Occipital lobe (tissue), 2 donors: ENCODE measurements around the gene HAVCR1. TPM values are rescaled to one million over a fixed set of nuclear protein-coding genes. Genes with fewer than 3 reads are reported as not detected.
"Not testable (repeated sequence)": the region's sequence is repeated elsewhere in the genome, so short reads cannot be mapped to it uniquely, and the experiment has no call there.

Experiments
- DNase-seq: peaks from one replicate; lab custom pipeline; 2025; lab: John Stamatoyannopoulos, UW
- total RNA-seq: library from RNA; depleted of rRNA; stranded (reverse); fragments of >200 nt; gene quantifications from one replicate; pipeline ENCODE4 v1.2.3, GENCODE V29; 2014

Gene HAVCR1
- total RNA-seq, 1 donor from 2014 or later, result 0.31 TPM

- no peak for DNase-seq
Measured at GRCh38 chr5:157050050-157050449, 8.9 kb downstream of the HAVCR1 start.

- no peak for DNase-seq
Measured at GRCh38 chr5:157049605-157050004, 9.3 kb downstream of the HAVCR1 start.

- DNase-seq, result no peak
Measured at GRCh38 chr5:157047898-157048297, 11.0 kb downstream of the HAVCR1 start.

DNA sequence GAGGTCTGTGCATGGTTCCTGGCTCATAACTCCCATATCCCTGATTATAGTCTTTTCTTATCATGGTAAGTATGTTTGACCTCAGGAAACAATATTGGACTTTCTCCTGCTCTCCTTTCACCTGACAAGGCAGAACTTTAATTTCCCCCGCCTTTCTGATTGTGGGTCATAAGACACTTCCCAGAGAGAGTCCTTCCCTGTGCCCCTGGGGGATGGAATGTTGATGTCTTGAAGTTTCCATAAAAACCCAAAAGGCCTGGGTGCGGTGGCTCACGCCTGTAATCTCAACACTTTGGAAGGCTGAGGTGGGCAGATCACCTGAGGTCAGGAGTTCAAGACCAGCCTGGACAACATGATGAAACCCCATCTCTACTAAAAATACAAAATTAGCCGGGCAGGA lies 11.9 kb downstream of the HAVCR1 start:
- DNase-seq, result not testable (repeated sequence)

DNA sequence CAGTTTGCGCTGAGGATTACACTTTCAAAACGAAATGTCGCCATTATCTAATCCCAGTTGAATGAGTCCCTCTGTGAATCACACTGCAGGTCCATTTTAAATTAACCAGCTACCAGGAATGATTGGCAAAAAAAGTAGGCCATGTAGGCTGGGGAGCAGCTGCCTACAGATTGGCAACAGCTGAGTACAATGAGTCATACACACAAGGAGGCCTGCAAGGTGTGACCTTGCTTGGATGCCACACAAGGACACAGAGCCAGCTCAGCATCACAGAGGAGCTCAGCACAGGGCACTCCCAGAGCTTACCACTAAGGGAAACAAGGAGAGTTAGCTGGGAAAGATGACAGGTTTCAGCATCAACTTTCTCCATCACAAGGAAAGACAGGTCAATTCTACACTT lies 12.9 kb downstream of the HAVCR1 start:
- peak; percentile 33 for DNase-seq

- no peak for DNase-seq
Measured at GRCh38 chr5:157045601-157046000, 13.3 kb downstream of the HAVCR1 start.

GRCh38 chr5:157038568-157039187 lies 20.2 kb downstream of the HAVCR1 start:
- DNase-seq, result no peak

GRCh38 chr5:157034106-157035072 lies 24.5 kb downstream of the HAVCR1 start:
- DNase-seq, result not testable (repeated sequence)

GRCh38 chr5:157033071-157033583 lies 25.8 kb downstream of the HAVCR1 start:
- no peak for DNase-seq

- DNase-seq, result no peak
Measured at GRCh38 chr5:157030692-157031091, 28.2 kb downstream of the HAVCR1 start.

DNA sequence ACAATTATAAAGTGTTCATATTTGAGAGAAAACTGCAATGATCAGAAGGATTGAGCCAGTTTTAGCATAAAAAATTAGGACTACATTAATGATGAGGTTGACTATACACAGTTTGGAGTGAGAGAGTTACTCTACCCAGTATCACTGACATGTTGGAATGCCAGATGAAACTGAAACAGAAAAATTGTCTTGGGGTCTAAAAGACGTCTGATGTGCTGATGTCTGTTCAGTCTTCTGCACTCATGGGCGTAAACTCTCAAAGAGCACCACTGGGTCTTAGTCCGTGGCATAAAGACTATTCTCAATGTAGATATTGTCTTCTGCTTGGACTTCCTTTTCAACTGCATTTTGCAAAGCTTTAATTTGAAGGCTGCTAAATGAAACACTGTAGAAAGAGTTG lies 29.5 kb downstream of the HAVCR1 start:
- DNase-seq, result no peak

DNA sequence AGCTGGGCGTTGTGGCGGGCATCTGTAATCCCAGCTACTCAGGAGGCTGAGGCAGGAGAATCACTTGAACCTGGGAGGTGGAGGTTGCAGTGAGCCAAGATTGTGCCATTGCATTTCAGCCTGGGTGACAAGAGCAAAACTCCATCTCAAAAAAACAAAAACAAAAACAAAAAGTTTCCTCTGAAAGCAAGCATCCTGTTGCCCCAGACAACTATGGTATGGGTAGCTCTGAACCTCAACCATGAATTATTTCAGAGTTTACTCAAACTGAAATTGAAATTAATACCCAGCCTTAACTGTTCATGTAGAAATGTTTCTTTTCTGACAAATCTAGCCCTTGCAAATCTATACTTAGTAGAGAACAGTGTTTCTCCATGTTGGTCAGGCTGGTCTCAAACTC lies 31.3 kb downstream of the HAVCR1 start:
- not testable (repeated sequence) for DNase-seq

- DNase-seq, result no peak
Measured at GRCh38 chr5:157026789-157027424, 32.0 kb downstream of the HAVCR1 start.

GRCh38 chr5:157025093-157025698 lies 33.7 kb downstream of the HAVCR1 start:
- no peak for DNase-seq

GRCh38 chr5:157024208-157024959 lies 34.5 kb downstream of the HAVCR1 start:
- DNase-seq, result no peak

- DNase-seq, result no peak
Measured at GRCh38 chr5:157022024-157022423, 36.9 kb downstream of the HAVCR1 start.

DNA sequence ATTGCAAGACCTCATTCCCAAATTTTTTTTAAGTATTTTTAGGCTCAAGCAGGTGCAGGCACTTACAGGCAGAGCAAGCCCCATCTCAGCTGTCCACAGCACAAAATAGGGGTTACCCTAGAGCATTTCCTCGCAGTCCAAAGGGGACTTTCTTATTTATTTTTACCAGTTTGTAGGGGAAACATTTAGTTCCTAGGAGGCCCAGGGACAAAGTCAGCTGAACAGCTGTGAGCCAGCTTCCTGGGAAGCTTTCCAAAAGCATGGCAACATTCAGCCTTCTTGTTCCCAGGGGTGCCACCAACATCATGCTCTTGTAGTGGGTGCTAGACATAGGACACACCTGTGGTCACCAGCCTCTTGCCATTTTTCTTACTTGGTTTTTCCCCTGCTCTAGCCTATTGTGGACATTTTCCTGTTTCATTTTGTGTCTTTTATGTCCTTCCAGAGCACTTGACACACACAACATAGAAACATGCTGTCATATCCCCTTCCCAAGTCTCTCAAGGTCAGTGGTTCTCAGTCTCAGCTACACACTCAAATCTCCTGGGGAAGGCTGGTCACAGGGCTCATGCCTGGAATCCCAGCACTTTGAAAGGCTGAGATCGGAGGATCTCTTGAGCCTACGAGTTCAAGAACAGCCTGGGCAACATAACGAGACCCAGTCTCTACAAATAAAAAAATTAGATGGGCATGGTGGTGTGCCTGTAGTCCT lies 38.2 kb downstream of the HAVCR1 start:
- no peak for DNase-seq

DNA sequence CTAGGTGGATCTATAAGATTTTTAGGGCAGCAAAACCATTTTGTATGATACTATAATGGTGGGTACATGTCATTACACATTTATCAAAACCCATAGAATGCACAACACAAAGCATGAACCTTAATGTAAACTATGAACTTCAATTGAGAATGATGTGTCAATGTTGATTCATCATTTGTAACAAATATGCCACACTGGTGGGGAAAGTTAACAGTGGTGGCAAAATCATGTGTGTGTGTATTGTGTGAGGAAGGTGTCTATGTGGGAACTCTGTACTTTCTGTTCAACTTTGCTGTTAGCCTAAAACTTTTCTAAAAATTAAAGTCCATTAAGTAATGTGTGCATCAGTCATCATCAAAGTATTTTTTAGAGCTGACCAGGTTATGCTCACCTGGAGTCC lies 38.9 kb downstream of the HAVCR1 start:
- no peak for DNase-seq

DNA sequence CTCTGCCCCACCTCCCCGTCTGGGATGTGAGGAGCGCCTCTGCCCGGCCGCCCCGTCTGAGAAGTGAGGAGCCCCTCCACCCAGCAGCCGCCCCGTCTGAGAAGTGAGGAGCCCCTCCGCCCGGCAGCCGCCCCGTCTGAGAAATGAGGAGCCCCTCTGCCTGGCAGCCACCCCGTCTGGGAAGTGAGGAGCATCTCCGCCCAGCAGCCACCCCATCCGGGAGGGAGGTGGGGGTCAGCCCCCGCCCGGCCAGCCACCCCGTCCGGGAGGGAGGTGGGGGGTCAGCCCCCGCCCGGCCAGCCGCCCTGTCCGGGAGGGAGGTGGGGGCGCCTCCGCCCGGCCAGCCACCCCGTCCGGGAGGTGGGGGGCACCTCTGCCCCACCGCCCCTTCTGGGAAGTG lies 44.8 kb downstream of the HAVCR1 start:
- not testable (repeated sequence) for DNase-seq

GRCh38 chr5:157006262-157006661 lies 52.7 kb downstream of the HAVCR1 start:
- no peak for DNase-seq
